D721Med (cell line): ENCODE data around the gene OR4D9.
"Not testable (repeated sequence)": the region's sequence is repeated elsewhere in the genome, so short reads cannot be mapped to it uniquely, and the experiment has no call there.

Experiments
- DNase-seq: peaks from one replicate; pipeline ENCODE4 v3.0.0; 2011; ENCODE audit warnings: low spot score; ENCODE audit not compliant: insufficient read length
- FAIRE-seq: peaks from 2 replicates; lab custom pipeline; 2011; peaks lifted over from hg19 to GRCh38; lab: Jason Lieb, UNC
- CTCF ChIP-seq: IDR thresholded peaks from 2 replicates; pipeline ENCODE4 v1.5.1; 2012; ENCODE audit warnings: mild to moderate bottlenecking, control low read depth; ENCODE audit not compliant: insufficient read depth; ENCODE audit errors: missing control alignments

OR4D9 gene

GRCh38 chr11:59503276-59503675 is 8.1 kb upstream of the OR4D9 start, which contains the start of gene OR4D11:
TSS of gene OR4D11 (plus strand) at chr11:59503576. CDS start at chr11:59503576, 0 bp downstream.
- TF ChIP-seq CTCF, result no peak
- DNase-seq, result no peak
- no peak for FAIRE-seq

DNA sequence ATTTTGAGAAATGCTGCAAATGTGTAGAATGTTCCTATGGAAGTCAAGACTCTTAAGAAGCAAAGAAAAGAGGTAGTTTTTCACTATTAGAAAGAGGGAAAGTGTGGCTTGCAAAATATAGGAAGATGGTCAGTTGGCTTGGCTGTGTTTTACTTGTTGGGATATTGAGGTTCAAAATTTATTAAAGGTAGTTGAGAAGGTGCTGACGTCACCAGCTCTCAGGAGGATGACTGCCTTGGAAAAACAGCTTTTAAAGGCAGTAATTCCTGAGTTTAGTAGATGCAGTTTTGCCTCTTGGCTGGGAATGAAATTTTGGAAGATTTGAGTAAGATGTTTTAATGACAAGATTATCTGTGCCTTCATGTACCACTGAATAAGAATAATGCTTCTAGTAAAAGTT is 336 bp downstream of the OR4D9 start:
- no peak for DNase-seq
- no peak for FAIRE-seq
- TF ChIP-seq CTCF, result no peak

DNA sequence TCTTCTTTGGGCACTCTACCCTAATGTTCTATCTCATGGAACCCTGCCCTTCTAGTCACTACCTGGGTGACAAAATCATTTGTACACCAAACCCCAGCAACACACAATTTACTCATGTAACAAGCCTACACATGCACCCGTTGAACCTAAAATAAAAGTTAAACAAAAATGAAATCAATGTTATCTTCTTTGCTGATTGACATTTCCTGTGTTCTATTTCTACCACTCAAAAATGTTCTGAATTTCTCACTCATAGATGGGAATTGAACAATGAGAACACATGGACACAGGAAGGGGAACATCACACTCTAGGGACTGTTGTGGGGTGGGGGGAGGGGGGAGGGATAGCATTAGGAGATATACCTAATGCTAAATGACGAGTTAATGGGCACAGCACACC is 8.8 kb downstream of the OR4D9 start:
- not testable (repeated sequence) for DNase-seq, FAIRE-seq

DNA sequence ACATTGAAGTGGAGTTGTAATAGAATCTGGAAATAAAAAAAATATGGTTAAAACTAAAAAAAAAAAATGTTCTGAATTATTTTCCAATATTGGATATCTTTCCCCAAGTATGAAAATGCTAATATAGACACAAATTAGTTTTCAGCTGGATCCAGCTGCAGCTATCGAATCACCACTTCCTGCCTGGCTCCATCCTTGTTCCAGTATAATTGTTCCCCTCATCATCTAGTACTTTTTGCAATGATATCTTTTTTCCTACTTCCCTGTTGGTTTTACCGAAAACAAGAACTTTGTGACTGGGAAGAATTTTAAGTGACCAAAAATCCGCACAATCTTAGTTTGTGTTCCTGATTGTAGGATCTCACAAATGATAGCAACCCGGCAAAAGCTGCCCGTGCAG is 9.4 kb downstream of the OR4D9 start:
- FAIRE-seq (no peak), DNase-seq (no peak)
- no peak for TF ChIP-seq CTCF

DNA sequence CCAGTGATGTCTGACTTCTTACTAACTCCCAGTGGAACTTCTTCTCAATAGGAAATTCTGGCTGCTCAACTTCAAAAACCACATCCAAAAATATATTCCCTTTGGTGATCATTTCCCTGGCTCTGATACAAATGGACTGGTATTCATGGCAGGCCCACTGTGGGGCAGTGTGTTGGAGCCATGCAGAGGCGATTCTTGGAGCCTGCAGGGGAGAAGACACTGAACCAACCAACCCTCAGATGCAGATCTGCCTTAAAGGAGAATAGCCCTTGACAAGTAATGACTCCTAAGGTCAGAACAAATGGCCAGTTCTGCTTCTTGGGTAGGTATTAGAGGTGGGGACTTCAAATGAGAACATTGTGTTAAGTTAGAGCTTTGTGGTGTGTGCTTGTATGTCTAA is 12.2 kb downstream of the OR4D9 start:
- FAIRE-seq (no peak), DNase-seq (no peak)

DNA sequence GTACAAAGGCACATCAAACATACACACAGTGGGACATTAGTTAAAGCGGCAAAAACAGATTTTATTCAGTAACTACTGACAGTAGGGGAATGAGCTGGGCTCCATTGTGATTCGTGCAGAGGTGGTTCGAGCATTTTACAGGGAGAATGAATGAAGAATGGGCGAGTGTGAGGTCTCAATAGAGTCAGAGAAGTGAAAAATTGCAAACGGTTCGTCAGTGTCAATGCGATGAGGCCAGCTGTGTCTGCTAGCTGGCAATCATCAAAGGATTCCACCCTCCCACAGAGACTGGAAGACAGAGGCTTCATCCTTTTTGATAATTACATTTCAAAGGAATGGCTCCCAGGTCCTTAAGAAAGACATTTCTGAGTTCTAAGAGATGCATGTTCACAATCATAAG is 17.4 kb downstream of the OR4D9 start:
- no peak for FAIRE-seq
- TF ChIP-seq CTCF, result no peak

More for the DNA sequence above, 12.2 kb downstream of the OR4D9 start:
- TF ChIP-seq CTCF, result no peak

GRCh38 chr11:59532620-59533019 is 21.3 kb downstream of the OR4D9 start:
- DNase-seq, result no peak
- FAIRE-seq, result no peak
- TF ChIP-seq CTCF, result no peak

More for the DNA sequence above, 17.4 kb downstream of the OR4D9 start:
- no peak for DNase-seq

GRCh38 chr11:59534676-59535075 is 23.3 kb downstream of the OR4D9 start:
- TF ChIP-seq CTCF, result no peak
- FAIRE-seq, result no peak
- no peak for DNase-seq
